GM13977 (cell line): ENCODE data around the gene ADAM8.

Experiments used
- DNase-seq: peaks from one replicate; pipeline ENCODE4 v3.0.0; 2012; ENCODE audit warnings: low spot score
- CTCF ChIP-seq: IDR thresholded peaks from 2 replicates; pipeline ENCODE4 v1.5.1; 2012; ENCODE audit warnings: mild to moderate bottlenecking, control low read depth; ENCODE audit not compliant: insufficient read depth; ENCODE audit errors: extremely low read depth, missing control alignments
- in situ Hi-C: fragments of 300-500 bp; cut with MboI; formaldehyde crosslinking; loops from one replicate; pipeline ENCODE4 v1.12.0; 2022; ENCODE audit warnings: low sequenced_read_pairs, low pct_unique_long_range_greater_than_20kb, mixed read lengths, inconsistent platforms; ENCODE audit not compliant: unreplicated experiment

The ADAM8 gene

GRCh38 chr10:133212853-133213494 lies 63.7 kb downstream of the ADAM8 start:
- in situ Hi-C loops, result no loop called here
- no peak for TF ChIP-seq CTCF
- no peak for DNase-seq
